Stomach (tissue), 4 donors: Measurements from ENCODE around the gene MPP1.

Experiments used
- POLR2A ChIP-seq, 4 donors: fragments of 450-650 bp; IDR thresholded peaks; one replicate each; pipeline ENCODE4 v1.6.1; 2016; ENCODE audit warnings: antibody characterized with exemption in 4 of 4, control low read depth in 2 of 4, mild to moderate bottlenecking in 1 of 4, moderate library complexity in 1 of 4
- TF ChIP-seq, protein P1 (sequence below), 7 experiments: fragments of 450-650 bp in 4 of 7; fragments of 200-600 bp in 3 of 7; sonication (generic) in 3 of 7; IDR thresholded peaks; one replicate each; pipeline ENCODE4 v1.5.1; 2016 to 2019; ENCODE audit warnings: antibody characterized with exemption in 7 of 7, control low read depth in 2 of 7, mild to moderate bottlenecking in 1 of 7

DNA sequence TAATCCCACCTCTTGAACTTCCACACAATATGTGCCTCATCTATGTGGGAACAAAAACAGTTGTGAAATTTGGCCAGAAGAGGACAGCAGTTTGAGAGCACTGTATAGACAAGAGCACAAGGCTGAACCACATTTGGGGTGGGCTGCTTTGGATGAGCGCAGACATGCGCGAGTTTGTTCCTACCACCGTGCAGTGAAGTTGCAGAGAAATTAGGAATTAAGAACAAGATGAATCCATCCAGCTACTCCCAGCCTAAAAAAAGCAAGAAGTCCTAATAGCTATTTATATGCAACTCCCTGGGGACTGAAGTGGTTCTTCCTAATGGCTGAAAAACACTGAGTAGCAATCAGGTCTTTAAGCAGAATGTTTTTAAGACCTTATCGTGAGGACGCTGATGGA is 55.4 kb downstream of the MPP1 start:
- TF ChIP-seq, protein P1, sequence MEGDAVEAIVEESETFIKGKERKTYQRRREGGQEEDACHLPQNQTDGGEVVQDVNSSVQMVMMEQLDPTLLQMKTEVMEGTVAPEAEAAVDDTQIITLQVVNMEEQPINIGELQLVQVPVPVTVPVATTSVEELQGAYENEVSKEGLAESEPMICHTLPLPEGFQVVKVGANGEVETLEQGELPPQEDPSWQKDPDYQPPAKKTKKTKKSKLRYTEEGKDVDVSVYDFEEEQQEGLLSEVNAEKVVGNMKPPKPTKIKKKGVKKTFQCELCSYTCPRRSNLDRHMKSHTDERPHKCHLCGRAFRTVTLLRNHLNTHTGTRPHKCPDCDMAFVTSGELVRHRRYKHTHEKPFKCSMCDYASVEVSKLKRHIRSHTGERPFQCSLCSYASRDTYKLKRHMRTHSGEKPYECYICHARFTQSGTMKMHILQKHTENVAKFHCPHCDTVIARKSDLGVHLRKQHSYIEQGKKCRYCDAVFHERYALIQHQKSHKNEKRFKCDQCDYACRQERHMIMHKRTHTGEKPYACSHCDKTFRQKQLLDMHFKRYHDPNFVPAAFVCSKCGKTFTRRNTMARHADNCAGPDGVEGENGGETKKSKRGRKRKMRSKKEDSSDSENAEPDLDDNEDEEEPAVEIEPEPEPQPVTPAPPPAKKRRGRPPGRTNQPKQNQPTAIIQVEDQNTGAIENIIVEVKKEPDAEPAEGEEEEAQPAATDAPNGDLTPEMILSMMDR (IDR thresholded peaks at IDR 0.05): no peak
- no peak for TF ChIP-seq POLR2A (IDR thresholded peaks at IDR 0.05)
